ENCODE data around the gene EFEMP2.
A peak's percentile ranks its signal among the peaks of the same experiment; 100 is the strongest.

EFEMP2 gene

GRCh38 chr11:65865550-65866172 lies 6.9 kb downstream of the EFEMP2 start:
- no peak for FAIRE-seq

GRCh38 chr11:65864706-65865471 lies 7.7 kb downstream of the EFEMP2 start:
- FAIRE-seq = no peak

- FAIRE-seq = no peak
Measured at GRCh38 chr11:65863889-65864705, 8.5 kb downstream of the EFEMP2 start.

- no peak for FAIRE-seq
Measured at GRCh38 chr11:65862941-65863888, 9.4 kb downstream of the EFEMP2 start.

- FAIRE-seq = no peak
Measured at GRCh38 chr11:65862191-65862735, 10.3 kb downstream of the EFEMP2 start.

- no peak for FAIRE-seq
Measured at GRCh38 chr11:65861533-65862183, 10.9 kb downstream of the EFEMP2 start.

- no peak for FAIRE-seq
Measured at GRCh38 chr11:65861165-65861505, 11.5 kb downstream of the EFEMP2 start.

- no peak for FAIRE-seq
Measured at GRCh38 chr11:65860278-65861164, 12.1 kb downstream of the EFEMP2 start, which contains the start of gene MUS81. TSS of gene MUS81 (plus strand) at chr11:65860433. CDS start at chr11:65860754, 321 bp downstream.

GRCh38 chr11:65859812-65860277 lies 12.8 kb downstream of the EFEMP2 start:
- no peak for FAIRE-seq

- peak; percentile 87 for FAIRE-seq
Measured at GRCh38 chr11:65859095-65859811, 13.3 kb downstream of the EFEMP2 start.

- no peak for FAIRE-seq
Measured at GRCh38 chr11:65858681-65859087, 13.9 kb downstream of the EFEMP2 start.

GRCh38 chr11:65857853-65858680 lies 14.5 kb downstream of the EFEMP2 start, which contains the start of gene CFL1:
TSS of gene CFL1 (minus strand) at chr11:65858180. CDS start at chr11:65858099, 81 bp downstream.
- peak; percentile 81 for FAIRE-seq

- FAIRE-seq = no peak
Measured at GRCh38 chr11:65857500-65857852, 15.1 kb downstream of the EFEMP2 start.

- no peak for FAIRE-seq
Measured at GRCh38 chr11:65856689-65857499, 15.7 kb downstream of the EFEMP2 start.

- no peak for FAIRE-seq
Measured at GRCh38 chr11:65855927-65856363, 16.7 kb downstream of the EFEMP2 start.

GRCh38 chr11:65854852-65855837 lies 17.5 kb downstream of the EFEMP2 start:
- no peak for FAIRE-seq

Measured in endometrium (tissue), 2 donors.